ENCODE data around the gene RIPPLY3.
"Not testable (repeated sequence)": the region's sequence is repeated elsewhere in the genome, so short reads cannot be mapped to it uniquely, and the experiment has no call there.

RIPPLY3 gene

DNA sequence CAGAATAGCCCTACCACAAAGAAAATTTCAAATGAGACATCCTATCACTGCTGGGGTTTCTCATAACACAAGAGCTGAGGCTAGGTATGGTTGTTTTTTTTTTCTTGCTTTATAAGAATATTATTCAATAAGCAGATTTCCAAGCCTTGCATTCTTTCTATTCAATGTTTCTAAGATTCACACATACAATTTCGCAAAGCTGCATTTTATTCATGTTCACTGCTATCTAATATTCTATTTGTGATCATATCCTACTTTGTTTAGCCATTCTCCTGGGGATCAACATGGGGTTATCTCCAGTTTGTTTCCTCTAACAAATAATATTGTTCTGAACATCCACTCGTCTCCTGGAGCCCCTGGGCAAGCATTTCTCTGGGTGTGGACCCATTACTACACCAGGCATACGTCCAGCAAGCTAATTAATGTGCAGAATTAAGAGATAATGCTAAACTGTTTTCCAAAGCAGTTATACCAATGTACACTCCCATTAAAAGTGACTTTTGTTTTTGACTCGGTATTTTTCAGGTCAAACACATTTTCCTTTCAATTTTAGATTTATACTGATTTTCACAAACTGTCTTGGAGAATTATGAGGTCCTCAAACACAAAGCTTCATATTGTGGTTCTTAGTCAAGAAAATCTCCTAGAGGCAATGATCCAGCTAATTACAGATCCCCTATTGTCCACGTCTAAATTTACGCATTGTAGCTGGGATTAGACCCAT is 24.4 kb upstream of the RIPPLY3 start:
- DNase-seq: no peak

GRCh38 chr21:36985751-36986594 is 20.5 kb upstream of the RIPPLY3 start:
- DNase-seq: peak in 1 of 2 donors; percentile 50

DNA sequence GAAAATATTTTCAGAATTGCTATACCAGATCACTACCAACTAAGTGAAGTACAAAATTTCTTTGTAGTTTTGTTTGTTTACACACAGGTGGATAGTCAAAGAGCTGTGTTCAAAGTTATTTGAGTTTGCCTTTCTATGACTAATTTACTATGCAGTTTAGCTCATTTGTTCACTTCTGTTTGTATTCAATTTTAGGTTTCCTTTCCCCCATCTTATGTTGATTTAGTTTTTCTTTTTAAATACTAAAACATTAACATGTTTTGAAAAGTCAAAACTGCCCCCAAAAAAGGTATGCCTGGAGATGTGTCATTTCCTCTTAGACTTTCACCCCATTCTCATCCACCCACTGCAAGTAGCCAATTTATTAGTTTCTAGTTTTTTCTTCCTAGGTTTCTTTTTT is 18.7 kb upstream of the RIPPLY3 start:
- no peak for DNase-seq

DNA sequence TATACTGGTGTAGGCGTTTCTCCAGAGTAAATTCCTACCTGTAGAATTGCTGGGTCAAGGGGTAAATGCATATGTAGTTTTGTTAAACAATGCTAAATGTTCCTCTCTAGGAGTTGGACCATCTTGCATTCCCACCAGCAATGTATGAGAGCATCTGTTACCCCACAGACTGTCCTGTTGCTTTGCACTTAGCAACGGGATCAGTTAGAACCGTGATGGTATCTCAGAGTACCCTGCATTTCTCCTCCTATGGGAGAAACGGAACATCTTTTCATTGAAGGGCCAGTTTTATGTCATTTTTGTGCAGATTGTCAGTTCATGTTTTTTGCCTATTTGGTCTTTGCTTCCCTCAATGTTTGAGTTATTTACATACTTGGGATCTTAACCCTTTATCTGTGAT is 18.0 kb upstream of the RIPPLY3 start:
- no peak for DNase-seq

GRCh38 chr21:36989199-36989698 is 17.3 kb upstream of the RIPPLY3 start:
- DNase-seq: not testable (repeated sequence)

GRCh38 chr21:36989699-36990507 is 16.6 kb upstream of the RIPPLY3 start:
- peak; percentile 88 to 89 for DNase-seq

- DNase-seq: no peak
These were observed 15.8 kb upstream of the RIPPLY3 start for GRCh38 chr21:36990508-36991205.

- DNase-seq: no peak
These were observed 13.8 kb upstream of the RIPPLY3 start for GRCh38 chr21:36992671-36993070.

GRCh38 chr21:36994501-36995158 is 11.9 kb upstream of the RIPPLY3 start:
- peak; percentile 29 to 30 for DNase-seq

DNA sequence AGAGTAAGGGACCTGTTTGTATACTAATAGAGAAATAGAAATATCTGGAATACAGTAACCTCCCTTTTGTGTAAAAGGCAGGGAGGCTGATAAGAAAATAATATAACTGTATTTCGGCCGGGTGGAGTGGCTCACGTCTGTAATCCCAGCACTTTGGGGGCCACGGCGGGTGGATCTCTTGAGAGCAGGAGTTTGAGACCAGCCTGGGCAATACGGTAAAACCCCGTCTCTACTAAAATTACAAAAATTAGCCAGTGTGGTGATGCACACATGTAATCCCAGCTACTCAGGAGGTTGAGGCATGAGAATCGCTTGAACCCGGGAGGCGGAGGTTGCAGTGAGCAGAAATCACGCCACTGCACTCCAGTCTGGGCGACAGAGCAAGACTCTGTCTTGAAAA is 11.2 kb upstream of the RIPPLY3 start:
- DNase-seq: not testable (repeated sequence)

- DNase-seq: no peak
These were observed 7.2 kb upstream of the RIPPLY3 start for GRCh38 chr21:36999131-36999898.

DNA sequence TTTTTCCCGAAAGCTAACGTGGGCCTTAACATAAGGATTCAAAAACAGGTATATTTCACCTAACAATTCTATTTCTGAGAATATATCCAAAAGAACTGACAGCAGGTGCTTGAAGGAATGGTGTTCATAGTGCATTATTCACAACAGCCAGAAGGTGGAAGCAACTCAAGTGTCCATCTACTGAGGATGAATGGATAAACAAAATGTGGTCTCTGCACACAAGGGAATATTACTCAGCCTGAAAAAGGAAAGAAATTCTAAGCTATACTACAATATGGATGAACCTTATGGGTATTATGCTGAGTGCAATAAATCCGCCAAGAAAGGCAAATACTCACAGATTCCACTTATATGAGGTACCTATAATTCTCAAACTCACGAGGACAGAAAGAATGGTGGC is 6.1 kb upstream of the RIPPLY3 start:
- no peak for DNase-seq

GRCh38 chr21:37001441-37001840 is 5.1 kb upstream of the RIPPLY3 start:
- DNase-seq: no peak

DNA sequence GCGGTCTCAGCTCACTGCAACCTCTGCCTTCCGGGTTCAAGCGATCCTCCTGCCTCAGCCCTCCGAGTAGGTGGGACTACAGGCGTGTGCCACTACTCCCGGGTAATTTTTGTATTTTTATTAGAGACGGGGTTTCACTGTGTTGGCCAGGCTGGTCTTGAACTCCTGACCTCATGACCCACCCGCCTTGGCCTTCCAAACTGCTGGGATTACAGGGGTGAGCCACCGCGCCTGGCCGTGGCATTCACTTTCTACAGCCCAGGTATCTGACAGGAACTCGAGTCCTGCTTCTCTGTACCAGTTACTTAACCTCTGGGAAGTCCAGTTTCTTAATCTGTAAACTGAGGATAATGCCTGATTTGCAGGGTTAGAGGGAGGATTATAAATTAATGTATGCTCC is 3.7 kb upstream of the RIPPLY3 start:
- DNase-seq: not testable (repeated sequence)

DNA sequence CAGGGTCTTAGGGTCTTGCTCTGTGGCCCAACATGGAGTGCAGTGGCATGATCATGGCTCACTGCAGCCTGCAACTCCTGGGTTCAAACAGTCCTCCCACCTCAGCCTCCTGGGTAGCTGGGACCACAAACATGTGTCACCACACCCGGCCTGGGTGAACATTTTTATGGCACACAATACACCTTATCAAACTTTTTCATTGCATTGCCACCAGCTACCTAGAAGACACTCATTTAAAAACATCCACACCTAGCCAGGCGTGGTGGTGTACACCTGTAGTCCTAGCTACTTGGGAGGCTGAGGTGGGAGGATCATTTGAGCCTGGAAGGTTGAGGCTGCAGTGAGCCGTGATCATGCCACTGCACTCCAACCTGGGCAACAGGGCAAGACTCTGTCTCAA is 2.6 kb upstream of the RIPPLY3 start:
- not testable (repeated sequence) for DNase-seq

DNA sequence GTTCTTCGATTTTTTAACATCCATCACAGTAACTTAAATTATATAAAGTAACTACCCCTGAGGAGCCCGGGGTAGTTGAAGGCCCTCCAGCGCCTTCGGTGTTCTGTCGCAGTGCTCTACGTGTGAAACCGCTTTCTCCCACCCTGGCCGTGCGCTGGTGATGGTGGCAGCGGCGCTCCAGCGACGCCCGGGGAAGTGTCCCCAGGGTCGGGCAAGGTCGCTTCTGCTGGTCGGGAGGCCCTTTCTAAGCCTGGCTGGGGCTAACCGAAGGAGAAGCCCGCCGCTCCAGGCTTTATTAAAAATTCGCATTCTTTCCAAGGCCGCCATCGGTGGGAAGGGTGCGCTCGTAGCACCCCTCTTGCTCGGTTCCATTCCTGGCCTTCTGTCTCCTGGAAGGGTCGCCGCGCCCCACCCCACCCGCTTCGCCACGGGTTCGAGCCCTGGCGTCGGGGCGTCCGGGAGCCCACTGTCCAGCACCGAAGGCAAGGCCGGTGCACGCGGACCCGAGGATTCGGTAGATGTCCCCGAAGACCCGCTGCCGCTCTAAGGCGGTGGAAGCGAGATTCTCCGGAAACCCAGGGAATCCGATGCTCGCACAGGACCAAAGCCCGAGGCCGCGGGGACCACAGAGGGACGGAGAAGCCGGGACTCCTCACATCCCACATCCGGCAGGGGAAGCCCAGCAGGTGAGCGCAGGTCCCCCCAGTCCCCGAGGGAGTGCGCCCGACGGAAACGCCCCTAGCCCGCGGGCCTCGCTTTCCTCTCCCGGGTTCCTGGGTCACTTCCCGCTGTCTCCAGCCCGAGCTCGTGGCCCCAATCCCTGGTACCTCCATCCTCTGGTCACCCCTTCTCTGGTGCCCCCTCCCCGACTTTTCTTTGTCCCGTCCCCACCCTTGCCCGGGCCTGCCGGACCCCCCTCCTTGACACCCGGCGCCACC is 685 bp upstream of the RIPPLY3 start:
- DNase-seq: no peak

DNA sequence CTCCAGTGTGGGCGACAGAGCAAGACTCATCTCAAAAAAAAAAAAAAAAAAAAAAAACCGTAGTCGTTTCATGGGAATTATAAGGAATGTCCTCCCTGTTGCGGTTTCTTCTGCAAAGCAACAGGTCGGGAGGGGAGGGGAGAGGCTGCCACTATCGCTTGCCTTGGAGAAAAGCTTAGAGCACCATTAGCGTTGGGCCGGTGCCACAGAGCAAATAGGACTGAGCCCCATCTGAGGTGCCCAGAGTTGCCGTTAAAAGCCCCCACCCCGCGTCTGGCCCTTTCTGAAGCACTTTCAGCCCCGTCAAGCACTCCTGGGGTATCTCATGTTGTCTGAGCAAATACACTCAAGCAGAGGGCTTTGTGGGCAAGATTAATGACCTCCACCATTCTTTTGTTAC is 2.2 kb downstream of the RIPPLY3 start:
- DNase-seq: no peak

GRCh38 chr21:37009740-37010341 is 3.3 kb downstream of the RIPPLY3 start:
- DNase-seq: peak; percentile 76 to 78

DNA sequence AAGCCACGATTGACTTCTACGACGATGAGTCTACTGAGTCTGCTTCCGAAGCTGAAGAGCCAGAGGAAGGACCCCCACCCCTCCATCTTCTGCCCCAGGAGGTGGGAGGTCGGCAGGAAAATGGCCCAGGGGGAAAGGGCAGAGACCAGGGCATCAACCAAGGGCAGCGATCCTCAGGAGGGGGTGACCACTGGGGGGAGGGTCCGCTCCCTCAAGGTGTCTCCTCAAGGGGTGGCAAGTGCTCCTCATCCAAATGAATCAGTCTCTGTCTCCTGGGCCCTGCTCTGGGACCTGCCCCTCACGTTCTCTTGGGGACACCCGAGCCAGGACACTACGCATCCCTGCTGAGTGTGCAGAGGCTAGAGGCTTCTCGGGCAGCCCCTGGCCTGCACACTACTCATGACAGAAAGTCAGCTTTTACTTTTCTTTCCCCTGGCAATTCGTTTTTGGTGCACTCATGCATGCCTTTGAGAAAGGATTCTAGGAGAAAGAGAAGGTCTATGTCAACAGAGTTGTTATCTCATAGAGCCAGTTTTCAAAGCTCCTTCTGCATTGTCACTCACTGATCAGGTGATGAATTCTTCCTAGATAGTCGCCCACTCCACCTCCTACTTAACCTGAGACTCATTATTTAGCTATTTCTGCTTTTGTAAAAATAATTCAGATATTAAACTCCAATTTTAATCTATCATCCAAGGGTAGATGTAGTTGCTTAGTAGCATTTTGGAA is 11.6 kb downstream of the RIPPLY3 start:
- DNase-seq: no peak

Measured in CD4-positive, alpha-beta T cell treated with Interleukin-4 for 1 hour (primary cell).